ENCODE data around the gene FUOM. TPM values are rescaled to one million over a fixed set of nuclear protein-coding genes. Genes with fewer than 3 reads are reported as not detected.

Gene FUOM
- polyA plus RNA-seq, 1 of the 3 experiments (the other 2 are of a cell fraction): 32.5 TPM

GRCh38 chr10:133328358-133329343, 29.2 kb downstream of the FUOM start:
- TF ChIP-seq MEF2A (IDR thresholded peaks at IDR 0.05; ENCODE audit: borderline replicate concordance, low read depth) (no peak), RXRA (IDR thresholded peaks at IDR 0.05; ENCODE audit: borderline replicate concordance, low read depth) (no peak), SIN3A (IDR thresholded peaks at IDR 0.05; ENCODE audit: borderline replicate concordance, low read depth, low read length) (no peak), GABPA (IDR thresholded peaks at IDR 0.05; ENCODE audit: low read depth) (no peak)
- H3K27me3 ChIP-seq (ENCODE audit: insufficient read depth): peaks cover 24% of the 10 kb centered on the region
- no peaks in the 10 kb centered on the region for H3K79me2 ChIP-seq (ENCODE audit: insufficient read depth)
- H3K9me3 ChIP-seq: no peaks in the 10 kb centered on the region
- 88% methylated on average over 4 of the region's 15 CpGs for WGBS (ENCODE audit: low lambda C conversion rate)
- H4K20me1 ChIP-seq (ENCODE audit: insufficient read depth): no peaks in the 10 kb centered on the region
- ChIA-PET POLR2A (interaction anchor here (1.4 kb wide), 1 partner anchor 32 kb away, joined by 4 read pairs; no protein-coding TSS in a partner anchor), CTCF (interaction anchor here (0.6 to 4.7 kb wide), 41 partner anchors 9 to 291 kb away, joined by 3 to 73 read pairs (median 5); partner anchors contain the start of genes ECHS1, FUOM, MTG1 and PRAP1)
- H3K36me3 ChIP-seq (replicated peaks in 1 of 2; ENCODE audit: control insufficient read depth in 1 of 2, insufficient read depth in 2 of 2, low read length in 1 of 2): no peaks in the 10 kb centered on the region
- H3K27ac ChIP-seq (ENCODE audit: low read depth in 2 of 2, low read length in 1 of 2): peak overlapping the region in 1 of 2 experiments; percentile 1; a peak in 1 of 4 replicates
- H2AFZ ChIP-seq (ENCODE audit: low read depth): no peak overlapping the region
- DNase-seq: no peak
- H3K4me2 ChIP-seq: no peak overlapping the region
- H3K9ac ChIP-seq: no peak overlapping the region
- peaks cover 7 to 31% of the 10 kb centered on the region in 2 experiments; a peak in 2 of 4 replicates for H3K4me1 ChIP-seq (ENCODE audit: control insufficient read depth in 1 of 2, insufficient read depth in 2 of 2, low read depth in 1 of 2, low read length in 1 of 2)
- no peak overlapping the region for H3K4me3 ChIP-seq (ENCODE audit: low read depth in 2 of 2, low read length in 1 of 2)
- H3F3A ChIP-seq (replicated peaks; ENCODE audit: insufficient read depth): peaks cover 7% of the 10 kb centered on the region
- no peaks in the 10 kb centered on the region for H3K9me2 ChIP-seq

GRCh38 chr10:133327651-133328357, 30.0 kb downstream of the FUOM start:
- Histone ChIP-seq H3K4me1 (ENCODE audit: control insufficient read depth in 1 of 2, insufficient read depth in 2 of 2, low read depth in 1 of 2, low read length in 1 of 2) (peaks cover 7 to 34% of the 10 kb centered on the region in 2 experiments; a peak in 2 of 4 replicates), H2AFZ (ENCODE audit: low read depth) (no peak overlapping the region), H3K9me2 (no peaks in the 10 kb centered on the region), H3K9ac (no peak overlapping the region), H3K9me3 (no peaks in the 10 kb centered on the region), H3K27ac (ENCODE audit: low read depth in 2 of 2, low read length in 1 of 2) (peak overlapping the region in 1 of 2 experiments; percentile 55; a peak in 1 of 4 replicates), H3F3A (replicated peaks; ENCODE audit: insufficient read depth) (peaks cover 7% of the 10 kb centered on the region), H3K27me3 (ENCODE audit: insufficient read depth) (peaks cover 21% of the 10 kb centered on the region), H3K4me3 (ENCODE audit: low read depth in 2 of 2, low read length in 1 of 2) (no peak overlapping the region), H3K4me2 (no peak overlapping the region), H3K36me3 (replicated peaks in 1 of 2; ENCODE audit: control insufficient read depth in 1 of 2, insufficient read depth in 2 of 2, low read length in 1 of 2) (no peaks in the 10 kb centered on the region), H3K79me2 (ENCODE audit: insufficient read depth) (no peaks in the 10 kb centered on the region), H4K20me1 (ENCODE audit: insufficient read depth) (no peaks in the 10 kb centered on the region)
- WGBS (ENCODE audit: low lambda C conversion rate): 73% methylated on average over 2 of the region's 12 CpGs
- POLR2A ChIA-PET: interaction anchor here (1.4 kb wide), 1 partner anchor 33 kb away, joined by 4 read pairs; no protein-coding TSS in a partner anchor
- CTCF ChIA-PET: interaction anchor here (0.7 to 4.7 kb wide), 7 partner anchors 8 to 49 kb away, joined by 3 to 73 read pairs (median 21); partner anchors contain the start of genes FUOM, TUBGCP2 and ZNF511
- TF ChIP-seq NFIC (IDR thresholded peaks at IDR 0.05; ENCODE audit: borderline replicate concordance) (peak; percentile 8; the same call in 1 of the 2 replicates), GABPA (IDR thresholded peaks at IDR 0.05; ENCODE audit: low read depth) (no peak), FOSL2 (IDR thresholded peaks at IDR 0.05; ENCODE audit: borderline replicate concordance, low read depth) (no peak), FOXM1 (IDR thresholded peaks at IDR 0.05; ENCODE audit: low read depth) (no peak), REST (IDR thresholded peaks at IDR 0.05; ENCODE audit: low read depth, low read length) (no peak)
- no peak for DNase-seq

Measured in SK-N-SH (cell line).